ENCODE data around the gene STOML3.

DNA sequence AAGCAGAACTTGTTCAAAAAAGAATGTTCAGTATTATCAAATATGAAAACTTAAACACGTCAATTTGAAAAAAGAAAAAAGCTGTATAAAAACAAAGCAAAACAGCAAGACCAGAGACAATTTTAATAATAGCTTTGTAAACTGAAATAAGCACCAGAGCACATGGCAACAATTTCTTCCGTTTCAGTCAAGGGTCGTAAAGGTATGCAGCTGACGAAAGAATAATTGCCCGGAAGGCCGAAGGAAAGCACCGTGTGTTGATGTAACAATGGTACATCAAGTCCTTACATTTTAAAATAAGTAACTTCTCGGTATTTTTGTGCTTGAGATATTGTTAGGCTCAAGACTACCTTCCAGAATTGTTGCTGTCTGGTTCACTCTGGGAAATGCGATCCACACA is 45.6 kb upstream of the STOML3 start:
- TF ChIP-seq, protein P1, sequence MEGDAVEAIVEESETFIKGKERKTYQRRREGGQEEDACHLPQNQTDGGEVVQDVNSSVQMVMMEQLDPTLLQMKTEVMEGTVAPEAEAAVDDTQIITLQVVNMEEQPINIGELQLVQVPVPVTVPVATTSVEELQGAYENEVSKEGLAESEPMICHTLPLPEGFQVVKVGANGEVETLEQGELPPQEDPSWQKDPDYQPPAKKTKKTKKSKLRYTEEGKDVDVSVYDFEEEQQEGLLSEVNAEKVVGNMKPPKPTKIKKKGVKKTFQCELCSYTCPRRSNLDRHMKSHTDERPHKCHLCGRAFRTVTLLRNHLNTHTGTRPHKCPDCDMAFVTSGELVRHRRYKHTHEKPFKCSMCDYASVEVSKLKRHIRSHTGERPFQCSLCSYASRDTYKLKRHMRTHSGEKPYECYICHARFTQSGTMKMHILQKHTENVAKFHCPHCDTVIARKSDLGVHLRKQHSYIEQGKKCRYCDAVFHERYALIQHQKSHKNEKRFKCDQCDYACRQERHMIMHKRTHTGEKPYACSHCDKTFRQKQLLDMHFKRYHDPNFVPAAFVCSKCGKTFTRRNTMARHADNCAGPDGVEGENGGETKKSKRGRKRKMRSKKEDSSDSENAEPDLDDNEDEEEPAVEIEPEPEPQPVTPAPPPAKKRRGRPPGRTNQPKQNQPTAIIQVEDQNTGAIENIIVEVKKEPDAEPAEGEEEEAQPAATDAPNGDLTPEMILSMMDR (IDR thresholded peaks at IDR 0.05) = no peak
- no peak for TF ChIP-seq POLR2AphosphoS5 (IDR thresholded peaks at IDR 0.05; ENCODE audit: insufficient read depth in 1 of 2, low read depth in 1 of 2)
- TF ChIP-seq POLR2A (IDR thresholded peaks at IDR 0.05) = no peak
